Stimulated activated CD8-positive, alpha-beta memory T cell treated with anti-CD3 and anti-CD28 coated beads, Interleukin-4, amount 100 ng/mL, for 1 hour (primary cell): ENCODE results near the gene DPM2.

Experiments used
- DNase-seq, 2 donors: peaks; one replicate each; pipeline ENCODE4 v3.0.0-alpha.2; 2020; ENCODE audit warnings: low read depth in 2 of 2, low spot score in 1 of 2

Gene DPM2

GRCh38 chr9:127920794-127921193 lies 16.9 kb downstream of the DPM2 start:
- no peak for DNase-seq

- no peak for DNase-seq
Measured at GRCh38 chr9:127919253-127919815, 18.3 kb downstream of the DPM2 start.

GRCh38 chr9:127918183-127919107 lies 19.2 kb downstream of the DPM2 start:
- DNase-seq = no peak

DNA sequence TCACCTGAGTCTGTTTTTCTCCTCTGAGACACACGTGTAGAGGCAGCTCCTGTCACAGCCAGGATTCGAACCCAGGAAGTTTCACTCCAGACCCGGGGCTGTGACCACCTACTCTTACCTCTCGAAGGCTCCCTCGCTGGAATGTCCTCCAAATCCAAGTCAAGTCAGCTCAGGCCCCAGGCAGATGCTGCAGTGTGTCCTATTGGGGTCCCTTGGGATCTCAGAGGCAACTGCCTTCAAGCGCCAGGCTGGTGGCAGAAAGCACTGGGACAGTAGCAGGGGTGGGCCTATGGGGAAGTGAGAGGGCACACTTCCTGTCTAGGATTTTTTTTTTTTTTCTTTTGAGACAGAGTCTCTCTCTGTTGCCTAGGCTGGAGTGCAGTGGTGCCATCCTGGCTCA lies 20.1 kb downstream of the DPM2 start:
- DNase-seq = no peak

- DNase-seq = peak; percentile 91 to 93
Measured at GRCh38 chr9:127916720-127917581, 20.7 kb downstream of the DPM2 start, which contains the start of gene ST6GALNAC4. ST6GALNAC4 (minus strand) TSS chr9:127917041; CDS start chr9:127916419, 622 bp downstream.

DNA sequence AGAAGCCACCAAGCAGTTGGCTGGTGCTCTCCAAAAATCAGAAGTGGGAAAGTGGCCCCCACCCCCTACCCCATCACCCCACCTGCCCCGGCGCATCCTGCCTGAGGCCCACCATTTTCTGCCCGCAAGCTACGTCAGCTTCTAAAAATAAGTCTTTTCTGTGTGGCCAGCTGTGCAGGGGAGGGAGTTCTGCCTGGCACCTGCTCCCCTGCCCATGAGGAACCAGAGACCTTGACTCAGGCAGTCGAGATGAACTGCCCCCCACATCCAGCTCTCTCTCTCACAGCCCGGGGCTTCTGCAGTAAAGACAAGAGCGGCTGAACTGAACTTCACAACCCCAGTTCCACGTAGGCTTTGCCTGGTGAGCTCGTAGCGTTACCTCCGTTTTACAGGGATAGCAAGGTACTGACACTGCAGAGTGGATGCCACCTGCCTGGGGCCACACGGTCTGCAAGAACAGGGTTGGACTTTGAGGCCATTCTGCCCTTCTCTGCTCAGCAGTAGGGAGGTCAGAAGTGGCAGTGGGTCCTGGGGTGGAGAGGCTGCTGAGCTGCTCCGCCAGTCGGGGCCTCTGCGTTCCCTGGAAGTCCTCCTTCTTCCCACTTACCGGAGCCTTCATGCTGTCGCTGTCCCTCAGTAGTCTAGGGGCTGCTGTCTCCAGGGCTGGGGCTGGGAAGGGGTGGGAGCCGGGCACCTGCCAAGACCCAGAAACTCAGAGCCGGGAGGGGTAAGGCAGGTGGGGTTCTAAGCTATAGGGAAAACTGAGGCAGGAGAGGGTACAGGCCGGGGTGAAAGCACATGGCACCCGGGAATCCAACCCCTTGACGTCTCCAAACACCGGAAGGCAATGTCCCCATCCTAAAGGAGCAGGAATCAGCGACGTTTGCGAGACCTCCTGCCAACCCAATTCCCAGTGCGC lies 21.6 kb downstream of the DPM2 start:
- no peak for DNase-seq

DNA sequence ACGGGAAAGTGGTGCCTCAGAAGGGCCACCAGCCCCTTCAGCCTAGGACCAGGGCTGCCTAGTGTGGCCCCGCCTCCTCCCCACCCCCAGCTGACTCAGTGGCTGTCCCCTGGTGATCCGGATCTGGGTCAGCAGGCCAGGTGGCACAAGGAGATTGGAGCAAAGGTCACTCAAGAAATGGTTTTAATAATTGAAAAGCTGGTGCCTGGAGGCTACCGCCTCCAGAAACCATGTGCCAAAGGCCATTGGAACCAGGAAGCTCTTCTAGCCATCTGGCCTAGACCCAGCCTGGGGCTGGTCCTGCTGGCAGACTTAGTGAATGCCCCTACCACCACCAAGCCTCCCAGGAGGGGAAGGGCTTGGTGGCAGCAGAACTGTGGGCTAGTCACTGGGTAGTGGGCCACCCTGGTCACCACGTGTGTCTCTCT lies 22.3 kb downstream of the DPM2 start:
- no peak for DNase-seq

GRCh38 chr9:127913682-127914081 lies 24.0 kb downstream of the DPM2 start:
- DNase-seq = no peak

DNA sequence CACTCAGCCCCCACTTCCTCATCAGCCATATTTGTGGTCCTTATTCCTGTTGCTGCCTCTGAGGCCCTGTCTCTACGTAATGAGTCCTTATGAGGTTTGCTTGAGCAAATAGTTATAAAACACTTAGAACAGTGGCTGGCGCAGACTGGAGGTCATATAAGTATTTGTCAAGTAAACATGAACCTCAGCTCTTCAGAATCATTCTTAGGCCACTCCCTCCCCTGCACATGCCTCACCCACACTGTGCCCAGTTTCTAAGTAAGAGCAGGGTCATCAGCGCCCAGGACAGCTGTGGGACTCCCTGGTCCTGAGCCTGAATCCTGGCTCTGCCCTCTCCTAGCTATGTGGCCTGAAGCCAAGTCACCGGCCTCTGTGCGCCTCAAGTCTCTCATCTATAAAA lies 24.8 kb downstream of the DPM2 start:
- DNase-seq = no peak

GRCh38 chr9:127912296-127912695 lies 25.4 kb downstream of the DPM2 start:
- DNase-seq = no peak

DNA sequence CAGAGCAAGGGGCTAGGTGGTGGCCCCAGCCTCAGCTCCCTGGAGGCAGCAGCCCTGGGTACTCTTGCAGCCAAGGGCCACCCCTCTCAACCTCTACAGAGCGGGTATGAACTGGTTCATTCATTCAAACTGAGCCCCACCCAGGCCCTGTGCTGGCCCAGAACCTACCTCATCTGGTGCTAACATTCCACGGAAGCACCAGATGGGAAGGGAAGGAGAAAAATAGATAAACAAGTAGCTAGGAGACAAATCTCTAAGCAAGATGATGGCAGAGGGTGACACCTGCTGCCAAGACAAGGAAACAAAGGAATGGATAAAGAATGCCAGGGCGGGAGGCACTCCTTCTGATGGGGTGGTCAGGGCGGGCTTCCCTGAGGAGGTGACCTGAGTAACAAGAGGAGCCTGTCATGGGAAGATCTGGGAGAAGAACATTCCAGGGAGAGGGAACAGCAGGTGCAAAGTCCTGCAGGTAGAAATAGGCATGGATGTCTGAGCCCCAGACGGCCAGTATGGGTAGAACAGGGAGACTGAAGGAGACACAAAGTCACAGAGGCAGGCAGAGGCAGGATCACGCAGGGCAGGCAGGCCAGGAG lies 26.9 kb downstream of the DPM2 start:
- DNase-seq = no peak

GRCh38 chr9:127909839-127910273 lies 27.8 kb downstream of the DPM2 start:
- DNase-seq = no peak

GRCh38 chr9:127908660-127908926 lies 29.1 kb downstream of the DPM2 start:
- no peak for DNase-seq

- DNase-seq = no peak
Measured at GRCh38 chr9:127907867-127908659, 29.6 kb downstream of the DPM2 start.

- DNase-seq = peak in 1 of 2 donors; percentile 36
Measured at GRCh38 chr9:127905788-127906191, 31.9 kb downstream of the DPM2 start.

GRCh38 chr9:127905004-127905728 lies 32.5 kb downstream of the DPM2 start:
- DNase-seq = no peak

- no peak for DNase-seq
Measured at GRCh38 chr9:127904561-127905003, 33.1 kb downstream of the DPM2 start.

- DNase-seq = peak in 1 of 2 donors; percentile 59
Measured at GRCh38 chr9:127903557-127904475, 33.8 kb downstream of the DPM2 start.
